Heart right ventricle (tissue), 16 donors: ENCODE measurements around the gene PTGIR. TPM values are rescaled to one million over a fixed set of nuclear protein-coding genes. Genes with fewer than 3 reads are reported as not detected.
A peak's percentile ranks its signal among the peaks of the same experiment; 100 is the strongest.

ENCODE experiments used
- ATAC-seq, 8 donors: fragments of 200-7000 bp; cut with Tn5 transposase; one replicate each; pipeline ENCODE4 v1.9.1; 2020; ENCODE audit warnings: mild to moderate bottlenecking in 8 of 8, moderate library complexity in 8 of 8, moderate number of reproducible peaks in 1 of 8
- DNase-seq, 2 donors: peaks; one replicate each; pipeline ENCODE4 v3.0.0-alpha.2; 2020
- H3K27ac ChIP-seq, 10 donors: fragments of 200-600 bp; sonication (generic) in 2 of 10; one replicate each; pipeline versions ENCODE4 v1.5.0 to v1.8.0; 2020 to 2022; ENCODE audit warnings: mild to moderate bottlenecking in 3 of 10
- H3K27me3 ChIP-seq, 7 donors: fragments of 200-600 bp; one replicate each; pipeline ENCODE4 v1.8.0; 2021 to 2022; ENCODE audit warnings: mild to moderate bottlenecking in 2 of 7
- H3K36me3 ChIP-seq, 9 donors: fragments of 200-600 bp; sonication (generic) in 1 of 9; one replicate each; pipeline versions ENCODE4 v1.5.0 to v1.8.0; 2020 to 2022; ENCODE audit warnings: mild to moderate bottlenecking in 2 of 9
- H3K4me1 ChIP-seq, 9 donors: fragments of 200-600 bp; sonication (generic) in 1 of 9; one replicate each; pipeline versions ENCODE4 v1.5.0 to v1.8.0; 2020 to 2022; ENCODE audit warnings: mild to moderate bottlenecking in 4 of 9
- H3K4me3 ChIP-seq, 10 donors: fragments of 200-600 bp; sonication (generic) in 2 of 10; one replicate each; pipeline versions ENCODE4 v1.5.0 to v1.8.0; 2020 to 2022; ENCODE audit warnings: mild to moderate bottlenecking in 7 of 10, moderate library complexity in 2 of 10
- H3K9me3 ChIP-seq, 11 donors: fragments of 200-600 bp in 10 of 11; sonication (generic) in 2 of 11; one replicate each; pipeline versions ENCODE4 v1.5.0 to v1.8.0; 2013 to 2022; ENCODE audit warnings: mild to moderate bottlenecking in 2 of 11, control low read depth in 1 of 11, moderate library complexity in 1 of 11
- CTCF ChIP-seq, 9 donors: fragments of 200-600 bp; sonication (generic) in 2 of 9; IDR thresholded peaks; one replicate each; pipeline versions ENCODE4 v1.5.0 to v1.8.0; 2021 to 2022; ENCODE audit warnings: antibody characterized with exemption in 9 of 9, mild to moderate bottlenecking in 5 of 9, moderate library complexity in 1 of 9
- WGBS, 2 donors: extraction: QIAGEN DNeasy Blood & Tissue Kit; methylation state at CpG; one replicate each; pipeline ENCODE4 v1.1.7; 2013; ENCODE audit warnings: inconsistent platforms in 1 of 2; 5-methylcytosine and 5-hydroxymethylcytosine counted together
- intact Hi-C, 10 donors: fragments of 100-400 bp; cut with DNase I; formaldehyde crosslinking; loops; one replicate each; pipeline versions ENCODE4 v1.11.1 to v1.14.2; 2022
- polyA plus RNA-seq, 2 donors: library from polyadenylated mRNA; stranded (reverse); fragments of 200-250 nt; gene quantifications; one replicate each; pipeline ENCODE4 v1.2.3, GENCODE V29; 2013
- total RNA-seq, 10 donors: library from RNA; stranded (reverse); fragmentation: NEBNext Ultra II Directional in 3 of 10; extraction: Animal tissue kit (Norgen Biotek cat#: 25700) in 3 of 10; gene quantifications; one replicate each; pipeline versions ENCODE4 v1.2.1 to v1.2.4, GENCODE V29; 2021 to 2023
- donor health status: Arrhythmogenic right ventricular cardiomyopathy.
- donor health status: ischemic (EF 13 %, LVEDD 7.1; RV severe dilation, severe dysfunction).
- donor health status: healthy with polysubstance abuse.
- donor health status: DM: no; HTN: yes; CAD: no.
- donor health status: DM: no; HTN: no; CAD: no.
- donor health status: ischemic (EF 25% LVEDD 6.9; RV normal size, moderate dysfunction).
- donor health status: ischemic (EF 25% LVEDD 5.7; RV mildly dilated, moderate dysfunction).
- donor health status: healthy.
- donor health status: DM: yes; HTN: yes; CAD: no.
- donor health status: Ischemic cardiomyopathy.
- donor health status: ischemic (EF 35%, LVEDD 5.7; RV mildly dilated, moderate dysfunction).
- donor health status: nonischemic (EF 11% LVEDD 7.7; RV severe dilation, severe dysfunction).
- donor health status: DM: yes; HTN: yes; CAD: no.
- donor health status: PGD.
- donor health status: ischemic (EF 29% LVEDD 5.4; RV normal size, mild dysfunction).
- donor health status: nonischemic (EF 23%, LVEDD 6.1; RV moderate dilation, normal function).

PTGIR gene
- total and polyA plus RNA-seq, 12 donors = 1.4 to 13.7 (median 3.4) TPM

DNA sequence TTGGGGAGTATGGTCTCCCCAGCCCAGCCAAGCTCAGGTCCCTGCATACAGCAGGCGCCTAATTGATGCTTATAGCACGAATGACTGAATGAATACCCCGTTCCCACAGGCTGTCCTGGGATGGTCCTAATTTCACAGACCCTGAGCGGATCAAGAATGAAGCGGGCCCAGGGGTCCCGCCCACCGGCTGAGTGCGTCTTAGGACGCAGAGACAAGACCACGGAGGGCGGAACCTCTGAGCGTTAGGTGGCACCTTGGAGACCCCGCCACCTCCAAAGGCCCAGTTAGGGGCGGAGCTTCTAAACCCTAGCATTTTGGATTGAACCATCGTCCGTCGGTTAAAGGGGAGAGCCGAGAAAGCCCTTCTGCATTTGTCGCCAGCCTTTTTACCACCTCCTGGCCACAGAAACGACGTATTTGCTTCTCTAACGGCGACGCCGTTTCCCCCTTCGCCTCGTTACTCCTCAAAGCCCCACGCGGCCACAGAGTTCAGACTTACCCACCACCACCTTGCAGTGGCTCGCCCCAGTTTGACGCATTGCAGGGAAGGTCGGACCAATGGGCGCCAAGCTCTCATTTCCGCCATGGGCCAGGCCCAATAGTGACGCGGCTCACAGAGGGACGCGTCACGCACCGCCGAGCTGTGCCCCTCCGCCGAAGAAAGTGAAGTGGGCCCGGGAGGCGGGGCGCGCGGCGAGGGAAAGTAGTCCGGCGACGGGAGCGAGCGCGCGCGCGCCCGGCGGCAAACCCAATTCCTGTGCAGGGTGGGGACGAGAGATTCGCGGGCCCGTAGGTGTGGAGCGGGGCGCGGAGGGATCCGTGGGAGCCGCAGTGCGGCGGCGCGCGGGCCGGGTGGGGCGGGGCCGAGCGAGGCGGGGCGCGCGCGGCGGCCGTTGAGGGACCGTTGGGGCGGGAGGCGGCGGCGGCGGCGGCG, 24.2 kb downstream of the PTGIR start:
- 1 to 2% methylated on average over 74 to 93 of the region's 93 CpGs for WGBS, 2 donors
- ATAC-seq = peak; percentile 90 to 95 (median 92)
- H3K27ac ChIP-seq = peak overlapping the region; percentile 84 to 100 (median 99)
- H3K9me3 ChIP-seq = peaks cover 0 to 23% (median 11%) of the 10 kb centered on the region in 11 donors
- peaks cover 0 to 11% (median 1%) of the 10 kb centered on the region in 9 donors for H3K36me3 ChIP-seq
- no peak for TF ChIP-seq CTCF (IDR thresholded peaks at IDR 0.05)
- no peaks in the 10 kb centered on the region for H3K27me3 ChIP-seq
- intact Hi-C loops = loop anchor here in 1 of 10 donors (5.0 kb wide), 1 partner anchor 147 kb away; the partner anchor contains the start of genes FKRP and STRN4
- peaks cover 20 to 42% (median 40%) of the 10 kb centered on the region in 9 donors for H3K4me1 ChIP-seq
- H3K4me3 ChIP-seq = peak overlapping the region; percentile 83 to 100 (median 100)
- DNase-seq = peak; percentile 97 to 98

GRCh38 chr19:46599716-46600373, 25.0 kb downstream of the PTGIR start:
- H3K27ac ChIP-seq = peak overlapping the region; percentile 84 to 100 (median 99)
- DNase-seq (no peak), ATAC-seq (no peak)
- intact Hi-C loops = loop anchor here in 1 of 10 donors (5.0 kb wide), 1 partner anchor 147 kb away; the partner anchor contains the start of genes FKRP and STRN4
- H3K4me3 ChIP-seq = peak overlapping the region in 9 of 10 donors; percentile 83 to 100 (median 99)
- H3K4me1 ChIP-seq = peaks cover 13 to 34% (median 32%) of the 10 kb centered on the region in 9 donors
- peaks cover 0 to 3% (median 0%) of the 10 kb centered on the region in 9 donors for H3K36me3 ChIP-seq
- H3K9me3 ChIP-seq = peaks cover 0 to 23% (median 11%) of the 10 kb centered on the region in 11 donors
- no peaks in the 10 kb centered on the region for H3K27me3 ChIP-seq
- 67 to 74% methylated on average over 9 of the region's 9 CpGs for WGBS, 2 donors
- no peak for TF ChIP-seq CTCF (IDR thresholded peaks at IDR 0.05)

DNA sequence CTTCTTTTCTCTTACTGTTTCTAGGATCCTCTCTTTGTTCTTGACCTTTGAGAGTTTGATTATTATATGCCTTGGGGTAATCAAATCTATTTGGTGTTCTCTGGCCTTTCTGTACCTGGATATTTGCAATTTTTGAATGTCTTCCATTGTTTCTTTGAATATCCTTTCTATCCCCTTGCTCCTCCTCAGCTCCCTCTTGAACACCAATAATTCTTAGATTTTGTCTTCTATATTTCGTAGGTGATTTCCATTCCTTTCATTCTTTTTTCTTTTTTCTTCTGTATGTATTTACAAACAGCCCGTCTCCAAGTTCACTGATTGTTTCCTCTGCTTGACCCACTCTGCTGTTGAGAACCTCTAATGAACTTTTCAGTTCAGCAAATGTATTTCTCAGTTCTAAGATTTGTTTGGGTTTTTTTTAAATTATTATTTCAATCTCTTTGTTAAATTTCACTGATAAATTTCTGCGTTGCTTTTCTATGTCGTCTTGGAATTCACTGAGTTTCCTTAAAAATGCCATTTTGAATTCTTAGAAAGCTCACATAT, 26.4 kb downstream of the PTGIR start:
- ATAC-seq = no peak
- Histone ChIP-seq H3K27ac (no peak overlapping the region), H3K4me3 (no peak overlapping the region), H3K9me3 (peaks cover 0 to 23% (median 11%) of the 10 kb centered on the region in 11 donors), H3K36me3 (no peaks in the 10 kb centered on the region), H3K27me3 (no peaks in the 10 kb centered on the region), H3K4me1 (peaks cover 2 to 25% (median 18%) of the 10 kb centered on the region in 9 donors)
- no peak for TF ChIP-seq CTCF (IDR thresholded peaks at IDR 0.05)
- WGBS, 2 donors = 94 to 96% methylated on average over 4 of the region's 4 CpGs
- intact Hi-C loops = no loop called here
- no peak for DNase-seq

- Histone ChIP-seq H3K4me3 (no peak overlapping the region), H3K27me3 (no peaks in the 10 kb centered on the region), H3K4me1 (peaks cover 0 to 18% (median 5%) of the 10 kb centered on the region in 9 donors), H3K9me3 (peaks cover 0 to 23% (median 11%) of the 10 kb centered on the region in 11 donors), H3K27ac (no peak overlapping the region), H3K36me3 (no peaks in the 10 kb centered on the region)
- DNase-seq (no peak), ATAC-seq (no peak)
- WGBS, 2 donors = 71 to 75% methylated on average over 6 of the region's 6 CpGs
- intact Hi-C loops = no loop called here
- TF ChIP-seq CTCF (IDR thresholded peaks at IDR 0.05) = no peak
Observed at GRCh38 chr19:46596008-46596407, 28.9 kb downstream of the PTGIR start.
